ENCODE results near the gene PSAPL1. TPM values are rescaled to one million over a fixed set of nuclear protein-coding genes. Genes with fewer than 3 reads are reported as not detected.

The PSAPL1 gene
- total RNA-seq, 1 experiment from 2014 or later = not detected

DNA sequence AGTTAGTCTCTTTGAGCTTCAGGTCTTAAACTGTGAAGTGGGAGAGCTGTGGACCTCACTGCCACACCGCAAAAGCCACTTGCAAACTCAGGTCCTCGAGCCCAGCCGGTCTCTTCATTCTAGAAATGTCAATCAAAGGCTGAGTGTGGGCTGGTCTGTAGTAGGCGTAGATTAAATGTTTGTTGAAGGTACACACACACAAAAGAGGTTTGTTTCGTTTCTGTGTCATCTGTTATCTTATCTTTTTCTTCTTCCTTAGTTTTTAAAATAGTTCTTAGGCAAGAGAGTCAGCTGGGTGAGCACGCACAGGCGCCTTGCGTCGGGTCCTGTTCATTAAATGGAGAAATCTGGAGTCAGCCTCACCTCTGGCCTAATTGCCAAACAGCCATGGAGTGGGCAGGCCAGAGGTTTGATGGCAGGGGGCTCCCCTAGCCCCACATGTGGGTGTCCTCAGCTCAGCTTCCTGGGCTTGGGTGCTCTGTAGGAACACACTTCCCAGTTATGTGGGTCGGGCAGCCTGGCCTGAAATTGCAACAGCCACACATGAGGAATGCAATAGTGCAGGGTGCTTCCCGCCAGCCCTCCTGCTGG lies 836 bp upstream of the PSAPL1 start:
- DNase-seq (ENCODE audit: low read depth, low spot score) = no peak
- in situ Hi-C loops (cut with HindIII; ENCODE audit: low pct_unique_long_range_greater_than_20kb, low sequenced_read_pairs) = no loop called here

DNA sequence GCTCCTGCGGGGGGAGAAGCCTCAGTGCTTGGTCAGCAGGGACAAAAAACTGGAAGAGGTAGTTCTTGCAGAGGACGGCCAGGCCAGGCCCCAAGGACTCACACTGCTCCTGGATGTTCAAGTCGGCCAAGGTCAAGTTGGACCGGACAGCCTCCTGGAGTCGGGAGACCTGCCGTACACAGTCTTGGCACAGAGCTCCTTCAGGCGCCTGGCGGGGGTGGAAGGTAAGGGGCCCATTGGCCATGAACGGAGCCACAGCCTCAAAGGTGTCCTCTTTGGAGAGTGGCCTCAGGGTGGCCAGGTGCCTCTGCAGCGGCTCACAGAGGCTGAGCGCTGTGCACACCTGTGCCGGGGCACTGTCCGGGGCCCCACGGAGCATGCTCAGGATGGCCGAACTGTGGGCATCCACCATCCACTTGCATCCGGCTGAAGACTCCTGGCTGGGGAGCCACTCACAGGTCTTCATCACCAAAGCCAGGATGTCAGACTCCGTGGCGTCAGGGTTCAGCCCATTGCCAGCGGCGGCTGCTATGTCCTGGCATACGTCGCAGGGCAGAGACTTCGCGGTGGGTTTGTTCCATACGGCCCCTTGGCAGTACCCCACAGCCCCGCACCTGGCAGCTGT lies 477 bp downstream of the PSAPL1 start:
- in situ Hi-C loops (cut with HindIII; ENCODE audit: low pct_unique_long_range_greater_than_20kb, low sequenced_read_pairs) = no loop called here
- DNase-seq (ENCODE audit: low read depth, low spot score) = no peak

DNA sequence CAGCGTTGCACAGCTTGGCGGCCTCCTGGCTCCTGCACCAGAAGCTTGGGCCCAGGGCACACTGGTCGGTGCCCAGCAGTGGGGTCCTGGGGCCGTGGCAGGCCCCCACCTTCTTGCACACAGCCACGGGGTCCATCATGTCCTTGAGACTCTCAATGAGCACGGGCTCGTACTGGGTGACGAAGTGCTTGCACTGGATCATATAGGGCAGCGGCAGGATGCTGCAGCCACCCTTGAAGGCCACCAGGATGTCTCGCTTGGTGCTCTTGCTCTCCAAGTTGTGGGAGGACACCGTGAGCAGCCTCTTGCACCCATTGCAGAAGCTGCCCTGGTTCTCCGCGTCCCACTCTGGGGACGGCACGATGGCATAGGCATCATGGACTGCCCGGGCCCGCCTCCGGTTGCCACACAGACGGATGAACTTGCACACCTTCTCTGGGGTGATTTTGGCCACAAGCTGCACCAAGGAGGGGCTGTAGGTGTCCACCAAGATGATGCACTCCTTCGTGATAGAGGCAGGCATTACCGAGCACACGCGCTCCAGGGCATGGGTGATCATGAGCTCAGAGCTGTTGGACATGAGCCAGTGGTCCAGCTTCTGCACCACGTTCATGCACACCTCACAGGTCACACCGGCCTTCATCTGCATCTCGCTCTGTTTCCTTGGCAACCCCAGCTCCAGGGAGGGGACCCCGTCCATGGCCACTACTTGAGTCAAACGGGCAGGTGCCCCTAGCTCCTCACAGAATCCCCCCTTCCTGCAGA lies 1.2 kb downstream of the PSAPL1 start:
- in situ Hi-C loops (cut with HindIII; ENCODE audit: low pct_unique_long_range_greater_than_20kb, low sequenced_read_pairs) = no loop called here
- DNase-seq (ENCODE audit: low read depth, low spot score) = no peak

DNA sequence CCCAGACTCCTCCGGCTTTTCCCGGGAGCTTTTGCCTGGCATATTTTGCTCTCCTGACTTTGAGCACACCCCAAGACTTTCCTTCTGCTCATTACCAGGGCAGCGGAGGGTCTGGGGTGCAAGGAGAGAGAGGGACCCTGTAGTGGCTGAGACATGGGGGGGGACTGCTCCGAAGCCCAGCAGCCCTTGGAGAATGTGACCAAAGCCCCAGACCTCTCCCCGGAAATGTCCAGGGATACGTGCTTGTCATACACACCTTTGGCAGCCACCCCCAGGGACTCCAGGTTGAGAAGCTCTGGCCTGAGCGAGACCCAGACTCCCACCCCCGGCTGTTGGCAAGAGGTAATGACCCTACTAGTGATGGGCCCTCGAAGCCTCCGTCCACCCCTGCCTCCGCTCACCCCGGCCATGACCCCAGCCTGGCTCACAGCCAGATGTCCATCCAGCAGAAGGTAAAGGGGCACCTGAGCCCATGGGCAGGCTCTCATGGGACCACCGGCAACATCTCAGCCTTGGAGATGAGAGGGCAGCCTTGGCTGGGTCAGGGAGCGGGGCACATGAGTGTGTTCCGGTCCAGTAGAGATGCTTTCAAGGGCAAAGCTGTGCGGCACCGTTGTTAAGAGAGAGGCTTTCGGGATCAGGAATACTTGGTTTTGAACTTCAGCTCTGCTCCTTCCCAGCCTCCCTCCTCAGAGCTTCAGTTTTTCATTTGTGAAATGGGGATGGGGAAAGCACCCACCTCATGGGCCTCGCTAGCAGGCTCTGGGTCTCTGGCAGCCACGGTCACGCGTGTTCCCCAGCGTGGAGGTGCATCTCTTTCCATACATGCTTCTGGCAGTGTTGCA lies 2.0 kb downstream of the PSAPL1 start:
- in situ Hi-C loops (cut with HindIII; ENCODE audit: low pct_unique_long_range_greater_than_20kb, low sequenced_read_pairs) = no loop called here
- no peak for DNase-seq (ENCODE audit: low read depth, low spot score)

DNA sequence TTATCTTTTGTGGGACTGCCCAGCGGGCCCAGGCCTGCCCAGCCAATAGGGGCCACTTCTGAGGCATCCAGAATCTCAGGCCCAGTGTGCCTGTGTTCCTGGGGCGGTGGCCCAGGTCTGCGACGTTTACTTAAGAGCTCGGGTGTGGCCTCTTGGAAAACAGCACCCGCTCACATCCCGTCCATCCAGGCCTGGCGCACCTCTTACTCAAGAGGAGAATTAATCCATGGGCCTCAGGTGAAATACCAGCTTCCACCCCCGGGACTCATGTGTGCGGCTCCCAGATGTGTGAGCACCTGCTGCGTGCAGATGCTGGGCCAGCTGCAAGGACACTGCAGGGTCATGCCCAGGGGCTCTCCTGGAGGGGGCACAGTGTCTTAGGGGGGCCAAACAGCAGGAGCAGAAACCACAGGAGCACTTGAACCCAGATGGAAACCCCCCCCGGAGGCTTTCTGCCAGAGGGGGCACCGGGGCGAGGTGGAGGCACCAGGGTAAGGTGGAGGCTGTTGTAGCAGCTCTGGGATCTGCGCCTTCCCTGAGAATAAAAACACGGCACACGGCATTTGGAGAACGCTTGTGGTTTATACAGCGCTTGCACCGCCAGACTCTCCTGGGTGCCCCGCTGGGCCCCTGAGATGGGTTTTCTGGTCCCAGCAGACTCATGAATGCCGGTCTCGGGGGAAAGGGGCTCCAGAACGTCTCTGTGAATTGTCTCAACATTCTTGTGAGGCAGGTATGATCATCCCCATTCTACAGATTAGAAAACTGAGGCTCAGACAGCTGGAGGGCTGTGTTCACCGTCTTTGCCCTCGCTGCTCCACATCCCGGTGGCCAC lies 2.8 kb downstream of the PSAPL1 start:
- in situ Hi-C loops (cut with HindIII; ENCODE audit: low pct_unique_long_range_greater_than_20kb, low sequenced_read_pairs) = no loop called here
- DNase-seq (ENCODE audit: low read depth, low spot score) = no peak

DNA sequence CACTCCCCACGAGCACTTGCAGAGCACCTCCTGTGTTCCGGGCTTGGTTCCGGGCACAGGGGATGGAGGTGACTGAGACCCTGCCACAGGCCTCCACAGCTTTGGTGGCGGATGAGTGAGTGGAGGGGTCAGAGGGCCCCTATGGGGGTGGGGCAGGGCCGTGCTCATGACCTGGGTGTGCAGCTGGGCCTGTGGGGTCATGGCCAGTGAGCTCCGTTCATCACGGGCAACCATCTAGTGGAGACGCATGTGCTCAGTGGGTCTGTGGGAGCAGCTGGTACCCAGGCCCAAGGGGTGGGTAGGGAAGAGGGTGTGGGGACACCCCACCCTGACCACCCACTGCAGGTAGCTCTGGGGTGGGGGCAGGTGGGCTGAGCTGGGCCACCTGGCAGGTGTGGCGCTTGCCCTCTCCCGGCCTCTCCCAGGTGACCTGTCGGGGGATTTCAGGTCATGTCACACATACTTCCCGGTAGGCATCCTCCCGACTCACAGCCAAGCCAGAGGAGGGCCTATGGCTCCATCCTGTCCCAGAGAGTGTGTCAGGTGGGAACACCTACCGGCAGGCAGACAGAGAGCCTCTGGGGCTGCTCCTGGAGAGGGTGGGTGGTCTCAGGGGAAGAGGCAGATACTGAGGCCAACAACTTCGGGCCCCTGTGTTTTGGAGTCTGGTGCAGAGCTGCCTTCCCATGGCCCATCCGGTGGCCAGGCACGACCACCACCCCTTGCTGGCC lies 3.6 kb downstream of the PSAPL1 start:
- in situ Hi-C loops (cut with HindIII; ENCODE audit: low pct_unique_long_range_greater_than_20kb, low sequenced_read_pairs) = no loop called here

DNA sequence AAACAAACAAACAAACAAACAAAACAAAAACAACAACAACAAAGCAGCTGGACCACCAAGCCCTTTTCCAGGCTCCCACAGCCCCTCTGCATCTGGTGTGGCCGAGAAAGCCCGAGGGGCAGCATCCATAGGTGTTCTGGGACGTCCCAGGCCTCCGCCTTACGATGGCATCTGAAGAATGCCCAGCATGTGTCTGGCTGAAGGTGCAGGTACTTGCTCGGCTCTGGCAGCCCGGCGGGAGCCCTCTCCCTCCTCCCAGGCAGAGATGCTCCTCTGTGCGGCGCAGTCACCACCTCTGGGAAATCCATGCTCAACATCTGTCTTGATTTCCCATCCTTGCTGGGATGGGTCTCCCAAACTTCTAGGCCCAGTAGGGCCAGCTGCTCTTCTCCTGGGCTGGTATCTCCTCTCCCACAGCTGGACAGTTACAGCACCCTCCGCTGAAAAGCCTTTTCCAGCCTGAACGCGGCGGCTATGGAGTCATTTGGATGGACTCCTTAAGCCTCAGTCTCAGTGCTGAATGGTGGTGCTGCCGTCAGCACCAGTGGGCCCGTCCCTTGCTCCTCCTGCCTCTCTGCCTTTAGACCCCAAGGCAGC lies 4.3 kb downstream of the PSAPL1 start:
- no peak for DNase-seq (ENCODE audit: low read depth, low spot score)

More for the DNA sequence above, 3.6 kb downstream of the PSAPL1 start:
- DNase-seq (ENCODE audit: low read depth, low spot score) = no peak

DNA sequence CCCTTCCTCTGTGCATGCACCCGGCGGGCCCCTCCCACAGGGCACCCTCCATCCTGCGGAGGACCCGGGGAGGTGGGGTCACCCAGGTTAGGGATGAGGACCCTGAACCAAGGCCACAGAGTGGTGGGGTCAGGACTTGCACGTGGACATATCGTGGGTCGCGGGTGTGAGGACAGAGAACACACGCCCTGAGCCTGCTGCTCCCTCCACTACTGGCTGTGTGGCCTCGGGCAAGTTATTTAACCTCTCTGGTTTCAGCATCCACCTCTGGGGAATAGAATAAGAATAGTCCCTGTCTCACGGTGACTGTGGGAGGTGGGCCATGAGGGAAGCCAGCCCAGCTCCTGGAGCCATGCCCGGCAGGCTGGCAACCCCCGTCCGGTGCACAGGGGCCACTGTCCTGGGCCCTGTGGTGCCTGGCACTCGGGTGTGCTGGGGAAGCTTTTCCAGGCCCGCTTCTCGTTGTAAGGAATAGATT lies 5.1 kb downstream of the PSAPL1 start:
- no peak for DNase-seq (ENCODE audit: low read depth, low spot score)
- in situ Hi-C loops (cut with HindIII; ENCODE audit: low pct_unique_long_range_greater_than_20kb, low sequenced_read_pairs) = no loop called here

More for the DNA sequence above, 4.3 kb downstream of the PSAPL1 start:
- in situ Hi-C loops (cut with HindIII; ENCODE audit: low pct_unique_long_range_greater_than_20kb, low sequenced_read_pairs) = no loop called here

DNA sequence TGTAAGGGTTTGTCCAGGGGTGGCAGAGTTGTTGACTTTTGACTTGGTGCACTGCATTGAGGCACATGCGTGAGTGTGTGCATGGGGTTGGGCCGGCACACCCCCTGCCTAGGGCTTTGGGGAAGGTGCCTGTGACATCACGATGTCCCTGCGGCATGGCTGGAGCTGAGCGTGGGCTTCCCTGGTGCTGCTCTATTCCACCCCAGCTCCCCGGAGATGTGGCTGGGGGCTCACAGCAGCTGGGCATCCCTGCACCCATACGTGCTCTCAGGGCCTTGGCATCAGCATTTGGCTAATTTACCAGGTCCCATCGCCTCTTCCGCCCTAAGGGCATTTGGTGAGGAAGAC lies 5.7 kb downstream of the PSAPL1 start:
- no peak for DNase-seq (ENCODE audit: low read depth, low spot score)
- in situ Hi-C loops (cut with HindIII; ENCODE audit: low pct_unique_long_range_greater_than_20kb, low sequenced_read_pairs) = no loop called here

DNA sequence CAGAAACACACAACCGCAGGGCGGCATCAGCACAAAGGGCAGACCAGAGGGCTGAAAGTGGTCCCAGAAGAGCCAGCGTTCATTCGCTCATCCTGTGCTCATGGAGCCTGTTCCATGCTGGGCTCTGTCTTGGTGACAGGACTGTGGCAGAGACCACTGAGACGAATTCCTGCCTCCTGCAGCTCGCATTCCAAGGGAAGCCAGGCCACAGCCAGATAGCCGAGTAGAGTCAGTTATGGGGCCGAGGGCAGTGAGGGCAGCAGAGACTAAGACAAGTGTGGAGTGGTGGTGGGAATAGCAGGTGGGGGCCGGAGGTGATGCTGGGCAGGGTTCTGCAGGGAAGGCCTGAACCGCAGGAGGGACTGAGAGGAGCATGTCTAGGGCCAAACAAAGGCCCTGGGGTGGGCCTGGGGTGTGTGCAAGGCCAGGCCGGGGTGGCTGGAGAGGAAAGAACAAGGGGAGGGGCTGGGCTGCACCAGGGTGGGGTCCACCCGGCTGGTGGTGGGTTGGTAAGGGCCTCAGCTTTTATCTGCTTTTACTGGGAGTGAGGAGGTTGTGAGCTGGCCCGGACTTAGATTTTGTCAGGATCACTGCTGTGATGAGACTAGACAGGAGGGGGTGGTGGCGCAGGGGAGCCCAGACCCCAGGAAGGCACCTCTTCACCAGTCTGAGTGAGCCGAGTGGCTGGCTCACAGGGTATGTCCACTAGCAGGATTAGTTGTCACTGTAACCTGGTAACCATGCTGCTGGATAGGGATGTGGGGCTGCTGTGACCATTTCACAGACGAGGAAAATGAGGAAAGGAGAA lies 6.3 kb downstream of the PSAPL1 start:
- DNase-seq (ENCODE audit: low read depth, low spot score) = no peak
- in situ Hi-C loops (cut with HindIII; ENCODE audit: low pct_unique_long_range_greater_than_20kb, low sequenced_read_pairs) = no loop called here

DNA sequence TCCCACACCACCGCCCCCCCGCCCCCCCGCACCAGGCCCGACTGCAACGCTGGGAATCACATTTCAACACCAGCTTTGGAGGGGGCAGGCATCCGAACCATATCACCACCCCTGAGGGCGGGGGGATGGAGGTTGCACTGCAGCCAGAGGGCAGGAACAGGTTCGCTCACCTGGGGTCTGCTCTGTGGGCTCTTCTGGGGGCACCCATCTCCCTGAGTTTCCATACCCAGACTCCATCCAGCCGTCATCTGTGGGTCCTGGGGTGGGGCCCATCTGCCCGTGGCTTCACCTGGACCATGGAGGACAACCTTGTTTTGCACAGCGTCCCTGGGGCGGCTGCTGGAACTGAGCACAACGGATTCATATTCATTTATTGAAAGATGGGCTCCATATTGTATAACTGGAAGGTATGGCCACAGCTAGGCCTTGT lies 6.9 kb downstream of the PSAPL1 start:
- in situ Hi-C loops (cut with HindIII; ENCODE audit: low pct_unique_long_range_greater_than_20kb, low sequenced_read_pairs) = no loop called here
- no peak for DNase-seq (ENCODE audit: low read depth, low spot score)

DNA sequence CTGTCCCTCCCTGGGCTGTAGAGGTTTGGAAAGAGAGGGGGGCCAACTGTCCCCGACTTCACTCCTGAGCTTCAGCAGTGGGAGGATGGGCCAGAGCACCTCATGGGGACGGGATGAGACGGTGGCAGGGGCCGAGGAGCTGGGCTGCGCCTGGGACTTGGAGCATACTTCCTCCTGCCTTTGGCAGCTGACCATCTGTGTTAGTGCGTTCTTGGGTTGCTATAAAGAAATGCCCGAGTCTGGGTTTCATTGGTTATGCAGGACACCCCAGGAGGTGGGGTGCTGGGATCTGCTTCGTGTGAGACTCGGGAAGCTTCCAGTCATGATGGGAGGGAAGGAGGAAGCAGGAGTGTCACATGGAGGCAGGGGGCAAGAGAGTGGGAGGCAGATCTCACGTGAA lies 7.4 kb downstream of the PSAPL1 start:
- in situ Hi-C loops (cut with HindIII; ENCODE audit: low pct_unique_long_range_greater_than_20kb, low sequenced_read_pairs) = no loop called here
- no peak for DNase-seq (ENCODE audit: low read depth, low spot score)

DNA sequence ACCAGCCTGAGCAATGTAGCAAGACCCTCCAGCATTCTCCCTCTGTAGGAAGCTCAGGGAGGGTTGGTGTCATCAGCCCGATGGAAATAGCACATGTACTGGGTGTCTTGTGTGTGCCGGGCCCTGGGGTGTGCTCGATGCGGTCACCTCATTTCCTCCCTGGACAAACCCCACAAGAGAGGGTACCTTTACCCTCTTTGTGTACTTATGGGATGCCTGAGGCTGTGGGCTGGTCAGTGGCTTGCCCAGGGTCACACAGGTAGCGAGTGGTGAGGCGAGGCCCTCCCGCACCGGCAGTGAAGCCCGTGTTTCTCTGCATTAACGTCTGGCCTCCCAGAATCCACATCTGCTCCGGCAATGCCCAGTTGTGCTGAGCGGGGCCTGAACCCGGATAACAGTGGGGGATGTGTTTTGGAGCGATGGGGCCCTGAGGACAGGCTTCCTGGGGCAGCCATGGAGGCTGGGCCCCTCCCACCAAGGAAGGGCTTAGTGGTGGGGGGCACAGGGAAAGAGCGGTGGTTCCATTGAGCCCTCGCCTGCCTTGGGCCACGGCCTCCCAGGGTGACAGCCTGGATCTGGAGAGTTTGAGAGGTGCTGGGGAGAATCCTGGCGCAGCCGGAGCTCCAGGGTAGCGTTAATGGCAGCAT lies 8.1 kb downstream of the PSAPL1 start:
- no peak for DNase-seq (ENCODE audit: low read depth, low spot score)
- in situ Hi-C loops (cut with HindIII; ENCODE audit: low pct_unique_long_range_greater_than_20kb, low sequenced_read_pairs) = no loop called here

DNA sequence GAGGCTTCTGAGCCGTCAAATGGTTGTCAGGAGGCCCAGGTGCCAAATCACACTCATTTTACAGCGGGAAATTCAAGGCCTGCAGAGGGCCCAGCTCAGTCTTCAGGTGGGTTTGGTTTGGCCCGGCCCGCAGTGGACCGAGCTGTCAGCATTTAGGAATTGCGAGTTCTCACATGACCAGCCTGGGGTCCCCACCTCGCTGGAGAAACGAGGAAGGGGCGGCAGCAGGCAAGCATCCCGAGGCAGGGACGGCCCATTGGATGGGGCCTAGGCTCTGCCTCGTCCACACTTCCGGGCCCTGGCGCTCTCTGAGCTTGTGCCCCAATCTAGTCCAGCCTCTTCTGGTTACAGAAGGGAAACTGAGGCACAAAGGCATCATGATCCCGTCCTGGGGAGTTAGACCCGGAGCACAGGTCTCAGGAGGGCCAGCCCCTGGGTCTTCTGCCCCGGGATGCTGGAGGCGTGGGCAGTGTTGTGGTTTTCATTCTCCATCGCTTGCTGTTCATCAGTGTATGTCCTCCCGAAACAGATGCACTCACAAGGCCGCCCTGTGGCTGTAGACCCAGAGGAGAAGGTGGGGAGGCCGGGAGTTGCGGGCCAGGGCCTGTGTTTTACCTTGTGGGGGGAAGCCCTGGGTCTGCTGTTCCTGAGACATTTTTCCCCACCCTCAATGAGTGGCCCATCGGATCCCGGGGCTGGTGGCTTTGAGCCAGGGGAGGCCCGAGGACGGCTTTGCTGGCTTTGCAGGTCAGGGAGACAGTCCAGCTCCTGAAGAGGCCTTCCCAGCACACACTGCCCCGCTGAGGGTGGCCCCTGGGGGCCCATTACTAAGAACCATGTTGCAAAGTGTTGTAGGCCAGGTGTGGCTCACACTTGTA lies 8.9 kb downstream of the PSAPL1 start:
- in situ Hi-C loops (cut with HindIII; ENCODE audit: low pct_unique_long_range_greater_than_20kb, low sequenced_read_pairs) = no loop called here
- DNase-seq (ENCODE audit: low read depth, low spot score) = no peak
